Activated CD8-positive, alpha-beta memory T cell treated with anti-CD3 and anti-CD28 coated beads, Interleukin-2, amount 50 U/mL, for 4 hours (primary cell): Measurements from ENCODE around the gene BTF3.

Experiments
- DNase-seq: peaks from one replicate; pipeline ENCODE4 v3.0.0-alpha.2; 2020

BTF3 gene

DNA sequence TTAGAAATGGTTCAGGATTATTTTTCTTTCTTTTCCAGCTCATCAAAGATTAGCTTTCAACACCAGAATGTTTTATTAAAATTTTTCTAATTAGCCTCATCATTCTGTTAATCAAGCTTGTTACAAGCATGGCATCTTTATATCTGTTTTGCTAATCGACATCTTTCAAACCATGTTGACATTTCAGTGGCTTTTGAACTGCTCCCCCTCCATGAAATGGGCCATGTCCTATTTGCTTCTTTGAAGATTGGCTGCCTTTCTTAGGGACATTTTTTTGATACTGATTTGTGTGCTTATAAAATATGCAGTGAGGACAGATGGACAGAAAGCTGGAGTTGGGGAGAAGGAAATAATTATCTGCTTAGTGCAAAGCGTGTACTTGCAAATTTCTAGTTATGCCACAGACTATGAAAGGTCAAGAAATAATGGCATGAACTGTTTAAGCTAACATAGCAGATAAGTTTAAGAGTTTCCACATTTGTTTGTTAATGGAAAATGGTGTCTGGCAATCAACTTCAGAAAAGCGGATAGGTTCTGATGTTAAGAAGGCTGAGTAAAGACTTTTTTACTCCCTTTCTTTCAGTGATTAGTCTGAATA is 27.5 kb downstream of the BTF3 start:
- DNase-seq, result no peak

DNA sequence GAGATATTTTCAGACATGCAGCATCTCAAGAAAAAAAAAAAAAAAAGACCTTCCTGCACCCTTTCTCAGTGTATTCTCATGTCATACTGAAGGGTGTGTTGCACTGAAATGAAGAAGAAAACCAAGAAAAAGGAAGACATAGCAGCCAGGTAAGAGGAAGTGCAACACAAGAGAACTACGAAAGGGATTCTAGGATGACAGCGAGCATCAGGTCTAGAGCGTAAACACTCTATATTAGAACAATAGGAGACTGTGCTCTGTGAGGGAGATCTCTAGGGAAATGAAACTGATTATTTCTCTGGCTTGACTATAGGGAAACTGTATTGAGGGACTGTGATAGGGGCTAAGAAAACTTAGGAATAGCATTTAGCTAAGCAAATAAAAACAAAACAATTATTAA is 30.0 kb downstream of the BTF3 start:
- no peak for DNase-seq

DNA sequence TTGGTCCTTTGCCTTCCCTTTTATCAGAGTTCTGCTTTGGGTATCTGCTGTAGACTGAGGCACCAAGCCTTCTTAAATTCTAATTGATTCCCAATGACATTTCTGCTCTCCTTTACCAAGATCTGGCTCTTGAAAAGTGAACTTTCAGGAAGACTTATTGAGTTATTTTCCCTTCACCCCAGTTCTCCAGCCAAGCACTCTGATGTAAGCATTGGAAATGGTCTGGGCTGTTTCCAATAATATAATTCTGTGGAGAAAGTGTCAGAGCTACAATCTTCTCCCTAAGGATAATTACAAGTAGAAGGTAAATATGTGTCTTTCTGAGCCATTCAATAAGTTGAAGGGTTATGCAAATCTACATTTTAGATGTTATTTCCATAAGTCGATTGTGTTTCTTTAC is 30.8 kb downstream of the BTF3 start:
- no peak for DNase-seq

DNA sequence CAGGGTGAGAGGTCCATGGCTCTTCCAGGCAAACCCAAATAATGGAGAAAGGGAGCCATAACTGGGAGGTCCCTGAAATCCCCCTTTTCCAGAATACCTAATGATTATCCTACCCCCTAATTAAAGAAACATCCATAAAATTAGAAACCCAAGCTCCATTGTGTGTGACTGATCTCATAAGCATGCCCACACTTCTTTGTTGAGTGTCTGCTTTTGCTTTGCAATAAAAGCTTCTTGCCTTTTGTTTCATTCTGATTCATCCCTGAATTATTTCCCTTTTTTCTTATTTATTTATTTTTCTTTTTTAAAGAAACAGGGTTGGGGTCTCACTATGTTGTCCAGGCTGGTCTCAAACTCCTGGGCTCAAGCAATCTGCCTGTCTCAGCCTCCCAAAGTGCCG is 33.1 kb downstream of the BTF3 start:
- DNase-seq, result no peak

DNA sequence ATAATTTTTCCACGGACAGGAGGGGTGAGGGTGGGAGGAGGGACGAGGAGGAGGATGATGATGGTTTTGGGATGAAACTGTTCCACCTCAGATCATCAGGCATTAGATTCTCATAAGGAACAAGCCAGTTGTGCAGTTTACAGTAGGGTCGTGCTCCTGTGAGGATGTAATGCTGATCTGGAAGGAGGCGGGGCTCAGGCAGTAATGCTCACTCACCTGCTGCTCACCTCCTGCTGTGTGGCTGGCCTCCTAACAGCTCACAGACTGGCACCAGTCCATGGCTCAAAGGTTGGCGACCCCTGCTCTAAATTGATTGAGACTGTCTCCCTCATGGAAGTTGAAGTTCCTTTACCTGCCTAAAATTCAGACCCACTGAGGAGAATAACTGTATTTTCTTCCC is 34.0 kb downstream of the BTF3 start:
- DNase-seq, result no peak

DNA sequence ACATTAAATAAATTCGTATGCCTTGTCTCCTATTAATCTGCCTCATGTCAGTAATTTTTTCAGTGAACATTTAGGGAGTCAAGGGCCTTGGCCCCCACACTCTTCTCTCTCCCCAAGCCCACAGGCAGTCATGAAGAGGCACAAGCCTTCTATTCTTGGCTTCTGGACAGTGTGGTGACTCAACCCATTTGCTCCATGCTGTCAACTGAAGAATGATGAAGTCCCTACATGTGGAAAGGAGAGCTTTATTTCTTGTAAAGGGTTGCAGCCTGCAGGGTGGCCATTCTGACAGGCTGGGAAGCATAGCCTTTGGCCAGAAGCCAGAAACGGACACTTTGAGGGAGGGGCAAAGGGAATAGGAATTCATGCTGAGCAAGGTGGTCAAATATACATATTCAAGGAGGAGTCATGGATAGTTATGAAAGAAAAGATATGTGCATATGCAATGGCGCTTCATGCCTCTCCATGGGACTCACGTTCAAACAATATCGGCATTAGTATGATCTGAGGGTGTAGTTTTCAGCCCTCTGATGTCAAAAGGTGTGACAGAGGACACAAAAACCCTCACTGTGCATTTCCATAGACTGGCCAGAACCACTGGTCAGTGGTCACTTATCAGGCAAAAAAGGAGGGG is 35.9 kb downstream of the BTF3 start:
- DNase-seq, result no peak

DNA sequence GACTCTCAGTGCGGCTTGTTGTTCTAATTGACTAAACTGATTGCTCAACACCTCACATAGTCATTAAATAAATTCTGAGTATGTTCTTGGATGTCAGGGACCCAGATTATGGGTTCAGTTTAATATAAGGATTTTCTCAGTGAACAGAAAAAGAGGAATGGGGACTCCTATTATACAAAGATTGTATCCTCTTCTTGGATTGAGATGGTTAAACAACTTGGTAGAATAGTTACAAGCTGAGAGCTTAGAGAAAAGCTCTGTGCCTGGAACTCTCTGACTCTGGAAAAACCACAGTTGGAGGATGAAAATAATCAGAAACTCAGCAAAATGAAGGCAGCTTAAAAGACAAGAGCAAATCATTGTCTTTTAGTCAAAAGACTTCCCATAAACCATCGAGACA is 36.7 kb downstream of the BTF3 start:
- DNase-seq, result no peak

DNA sequence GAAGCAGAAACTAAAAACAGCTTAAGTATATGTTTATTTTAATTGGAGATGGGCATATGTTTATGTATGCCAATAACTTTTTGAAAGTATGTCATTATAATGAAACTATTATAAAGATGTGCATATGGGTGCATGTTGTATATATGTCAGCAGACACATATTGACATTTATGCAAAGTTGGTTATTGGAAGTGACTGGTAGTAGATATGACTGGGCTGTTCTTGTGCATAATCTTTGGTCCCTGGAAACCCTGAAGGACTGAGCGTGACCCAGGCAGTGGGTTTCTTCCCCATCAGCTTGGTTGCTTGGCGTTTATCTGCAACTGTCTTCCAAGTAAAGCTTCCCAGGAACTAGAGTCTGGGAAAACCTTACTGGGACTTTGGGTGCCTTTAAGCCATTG is 41.5 kb downstream of the BTF3 start:
- DNase-seq, result no peak

DNA sequence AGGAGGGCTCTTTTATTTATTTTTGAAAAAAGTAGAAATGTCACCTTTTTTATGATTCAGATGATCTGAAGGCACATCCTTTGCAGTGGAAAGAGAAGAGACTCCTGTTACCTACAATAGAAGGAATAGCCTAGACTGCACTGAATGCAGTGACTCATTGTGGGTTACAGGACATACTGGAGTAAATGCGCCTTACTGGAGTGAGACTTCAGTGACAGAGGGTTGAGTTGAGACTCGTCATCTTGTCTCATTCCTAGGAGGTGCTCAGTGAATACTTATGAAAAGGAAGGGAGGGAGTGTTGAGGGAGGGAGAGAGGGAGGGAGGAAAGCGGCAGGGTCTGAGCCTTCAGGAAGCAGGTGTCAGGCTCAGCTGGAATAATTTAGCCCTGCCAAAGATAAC is 42.0 kb downstream of the BTF3 start:
- DNase-seq, result no peak

DNA sequence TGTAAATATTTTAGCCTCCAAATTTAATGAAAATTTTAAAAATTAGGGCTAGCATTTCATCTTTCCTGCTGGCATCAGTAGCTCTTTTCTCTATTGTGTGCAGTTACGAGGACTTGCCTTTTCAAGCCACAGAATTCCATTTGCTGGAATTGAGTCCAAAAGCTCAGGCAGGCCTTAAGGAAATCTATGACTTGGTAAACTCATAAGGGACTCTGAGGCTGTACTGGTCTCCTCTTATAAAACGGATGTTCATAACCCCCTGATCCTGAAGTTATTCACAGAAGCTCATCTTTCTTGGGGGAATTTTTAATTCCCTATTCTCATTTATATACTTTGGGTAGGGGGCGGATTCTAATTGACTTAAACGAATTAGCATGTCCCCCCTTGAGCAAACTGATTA is 43.8 kb downstream of the BTF3 start:
- DNase-seq, result no peak

DNA sequence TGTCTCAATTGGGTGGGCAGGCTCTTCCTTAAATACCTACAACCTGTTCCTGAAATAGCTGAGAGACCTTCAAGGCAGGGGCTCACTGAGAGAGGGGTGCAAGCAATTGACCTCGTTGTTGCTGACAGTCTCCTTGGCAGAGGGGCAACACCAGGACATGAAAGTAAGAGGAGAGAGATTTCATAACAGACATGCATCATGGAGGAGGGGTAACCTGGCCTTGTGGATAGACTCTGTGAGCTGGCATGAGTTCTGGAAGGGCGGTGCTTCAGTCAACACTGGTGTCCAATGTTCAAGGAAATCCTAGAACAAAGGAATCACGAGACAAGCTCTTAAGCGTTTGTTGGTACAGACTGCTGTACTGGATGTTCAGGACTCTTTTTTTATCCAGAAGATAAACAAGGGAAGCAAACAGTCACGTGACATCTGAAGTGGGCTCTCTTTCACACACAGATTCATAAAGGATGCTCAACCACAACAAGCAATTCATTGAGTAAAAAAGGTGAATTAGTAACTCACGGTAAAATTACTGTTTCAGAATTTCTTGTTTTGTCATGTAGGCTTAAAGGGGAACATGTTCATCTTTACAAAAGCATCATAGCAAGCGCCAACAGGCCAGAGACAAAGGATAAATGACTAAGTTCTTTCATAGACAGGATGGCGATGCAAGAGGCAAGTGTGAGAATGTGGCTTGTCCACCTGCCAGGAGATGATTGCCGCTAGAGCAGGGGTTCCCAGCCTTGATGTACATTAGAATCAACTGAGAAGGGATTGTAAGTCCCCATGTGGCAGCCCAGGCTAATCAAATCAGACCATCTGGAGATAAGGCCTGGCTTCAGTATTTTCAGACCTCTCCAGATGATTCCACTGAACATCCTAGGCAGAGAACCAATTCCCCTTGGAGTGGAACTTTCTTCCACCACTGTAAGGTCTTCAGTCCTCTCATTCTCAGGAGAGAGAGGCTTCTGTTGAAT is 46.5 kb downstream of the BTF3 start:
- no peak for DNase-seq

DNA sequence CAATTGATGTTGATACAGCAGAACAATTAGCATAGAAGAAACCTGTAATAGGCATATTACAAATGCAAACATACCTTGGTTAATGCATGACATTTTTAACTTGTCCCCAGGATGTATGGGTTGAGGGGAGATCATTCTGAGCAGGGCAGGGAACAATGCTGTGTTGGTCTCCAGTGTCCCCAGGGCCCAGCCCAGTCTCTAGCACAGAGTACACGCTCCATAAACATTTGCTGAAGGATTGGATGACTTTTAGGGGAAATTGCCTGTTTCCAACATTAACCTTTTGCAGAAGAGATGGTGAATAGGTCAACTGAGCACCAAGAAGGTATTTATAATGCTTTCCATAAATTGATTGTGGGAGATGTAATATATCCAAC is 47.1 kb downstream of the BTF3 start:
- no peak for DNase-seq

DNA sequence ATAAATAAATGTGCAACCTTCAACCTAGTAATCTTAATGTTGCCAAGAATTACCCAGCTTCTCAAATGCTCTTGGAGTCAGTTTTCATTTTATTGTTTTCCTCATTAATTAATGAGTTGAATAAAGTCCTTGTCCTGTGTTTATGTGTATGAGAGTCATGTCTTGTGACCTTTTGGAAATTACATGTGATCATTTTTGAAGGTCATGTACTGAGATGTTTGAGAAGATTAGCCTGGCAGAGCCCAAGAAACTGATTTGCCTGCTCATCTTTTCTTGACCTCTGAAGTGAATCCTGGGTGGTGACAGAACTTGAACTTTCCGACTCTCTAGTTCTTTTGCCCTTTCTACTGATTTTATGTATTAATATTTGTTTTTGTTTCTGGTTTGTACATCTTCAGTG is 51.8 kb downstream of the BTF3 start:
- DNase-seq, result no peak

DNA sequence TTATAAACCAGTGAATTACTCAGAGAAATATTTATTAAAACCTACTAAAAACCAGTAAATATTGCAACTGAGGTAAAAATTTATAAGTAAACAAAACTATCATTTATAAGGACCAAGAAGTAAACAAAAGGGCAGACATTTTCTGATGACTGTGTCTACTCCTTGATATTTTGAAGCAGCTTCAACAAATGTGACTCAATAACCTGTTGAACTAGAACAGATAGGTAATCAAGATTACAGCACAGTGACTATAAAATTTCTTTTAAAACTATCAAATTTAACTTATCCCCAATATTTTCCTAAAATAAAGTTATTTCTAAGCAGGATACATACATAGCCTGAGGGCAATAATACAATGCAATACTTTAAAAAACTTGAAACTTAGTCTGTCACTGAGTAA is 54.4 kb downstream of the BTF3 start:
- no peak for DNase-seq
